NCI-H2171 treated with DMSO at 0.1 percent for 48 hours (cell line): ENCODE measurements around the gene KRTAP7-1.

Experiments
- DNase-seq: peaks from one replicate; lab custom pipeline; 2025; lab: John Stamatoyannopoulos, UW

KRTAP7-1 gene, protein sequence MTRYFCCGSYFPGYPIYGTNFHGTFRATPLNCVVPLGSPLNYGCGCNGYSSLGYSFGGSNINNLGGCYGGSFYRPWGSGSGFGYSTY

DNA sequence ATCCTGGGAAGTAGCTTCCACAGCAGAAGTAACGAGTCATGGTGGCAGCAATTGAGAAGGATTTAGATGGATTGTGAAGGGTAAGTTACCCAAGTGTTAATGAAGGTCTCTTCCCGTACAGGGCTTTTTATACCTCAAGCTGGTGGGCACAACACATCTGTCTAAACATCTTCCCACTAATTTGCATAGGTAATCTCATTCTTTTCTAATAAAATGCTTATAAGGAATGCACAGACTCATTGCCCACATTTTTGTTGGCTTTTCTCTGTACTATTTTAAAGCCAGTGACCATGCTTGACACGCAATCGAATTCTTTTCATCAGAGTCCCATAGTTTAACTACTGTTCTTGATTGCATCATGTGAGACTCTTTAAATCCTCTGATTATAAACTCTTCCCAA, at the start of gene KRTAP7-1:
Gene KRTAP7-1, minus strand, starts transcription at position 101 of the 400 bp plus-strand sequence. Its CDS starts 61 bp downstream, at position 40.
- DNase-seq: no peak

DNA sequence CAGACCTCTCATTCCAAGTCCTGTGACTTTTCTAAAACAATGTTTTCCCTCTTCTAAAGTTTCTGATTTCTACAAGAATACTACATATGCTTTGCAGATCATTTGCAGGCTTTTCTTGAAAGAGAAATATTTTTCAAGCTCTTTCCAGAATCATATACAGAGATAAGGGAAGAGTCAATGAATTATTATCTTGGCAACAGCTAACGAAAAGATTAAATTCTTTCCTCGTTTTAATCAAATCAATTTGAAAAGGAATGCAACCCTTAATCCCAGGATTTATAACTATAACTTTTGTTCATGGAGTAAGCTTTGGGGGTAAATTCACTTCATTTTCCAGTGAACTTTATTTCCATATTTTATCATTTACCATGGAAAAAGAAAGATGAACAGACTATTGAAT, 45.0 kb upstream of the KRTAP7-1 start:
- no peak for DNase-seq

DNA sequence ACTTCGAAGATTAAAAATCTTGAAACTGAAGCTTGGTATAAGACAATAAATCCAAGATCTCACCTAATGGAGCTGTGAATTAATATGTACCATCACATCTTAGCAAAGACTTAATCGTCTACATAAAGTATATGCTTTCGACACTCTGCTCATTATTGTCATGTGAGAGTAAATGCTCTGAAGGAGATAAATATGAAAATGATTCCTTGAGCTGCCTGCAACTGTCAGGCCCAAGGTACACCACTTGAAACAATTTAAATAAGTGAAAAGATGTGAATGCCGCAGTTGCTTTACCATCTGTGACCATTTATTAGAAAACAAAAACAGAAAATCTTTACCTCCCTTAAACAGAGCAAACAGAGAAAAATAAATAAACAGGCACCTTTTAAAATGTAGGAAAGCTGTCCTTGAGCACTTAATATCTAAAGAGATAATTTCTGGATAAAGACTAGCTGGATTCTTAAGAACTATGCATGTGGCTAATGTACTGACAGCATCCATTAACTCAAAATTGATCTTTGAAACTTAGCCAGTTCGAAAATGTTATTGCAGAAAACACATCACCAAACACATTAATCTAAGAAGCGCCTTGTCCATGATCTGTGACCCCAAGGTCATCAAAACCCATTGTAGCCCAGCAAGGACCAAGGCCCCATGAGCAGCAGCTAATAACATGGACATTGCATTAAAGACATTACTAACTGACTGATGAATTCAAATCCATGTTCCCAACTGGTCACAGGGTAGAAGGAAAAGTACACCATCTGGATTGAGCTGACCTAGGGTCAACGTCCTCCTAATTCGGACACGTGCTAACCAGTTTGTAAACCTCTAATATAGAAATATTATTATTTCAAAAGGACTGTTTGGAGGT, 18.3 kb upstream of the KRTAP7-1 start:
- DNase-seq: no peak

DNA sequence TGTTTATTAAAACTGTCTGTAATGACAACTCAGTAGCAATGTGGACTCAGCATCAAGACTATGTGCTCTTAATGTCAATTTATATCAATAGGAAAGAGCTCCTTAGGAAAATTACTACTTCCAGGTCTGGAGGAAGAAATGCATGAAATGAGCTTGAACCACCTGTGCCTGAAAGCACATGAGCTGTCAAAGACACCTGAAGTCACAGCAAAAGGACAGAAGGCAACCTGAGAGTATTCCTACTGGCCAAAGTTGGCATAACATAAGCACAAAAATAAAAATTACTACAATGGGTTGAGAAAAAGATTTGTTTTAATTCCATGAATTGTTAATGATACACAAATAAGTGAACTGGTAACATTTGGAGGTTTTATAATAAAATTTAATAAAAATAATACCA, 13.4 kb upstream of the KRTAP7-1 start:
- DNase-seq: no peak

DNA sequence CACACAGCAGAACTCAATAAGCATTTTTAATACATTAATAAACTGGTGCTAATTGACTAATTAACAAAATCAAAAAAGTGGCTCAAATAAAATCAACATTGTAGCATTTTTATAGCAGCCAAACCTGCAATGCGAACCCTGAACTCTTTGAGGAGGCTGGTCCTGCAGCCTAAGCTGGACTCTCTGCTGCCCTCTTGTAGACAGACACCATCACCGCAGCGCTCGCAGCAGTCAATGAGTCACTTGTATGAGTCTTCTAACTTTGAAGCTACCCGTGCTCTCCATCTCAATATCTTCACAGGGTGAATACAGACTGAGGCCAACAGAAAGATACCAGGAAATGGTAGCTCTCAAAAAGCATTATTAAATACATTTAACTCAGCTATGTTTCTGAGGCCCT, 9.7 kb upstream of the KRTAP7-1 start:
- DNase-seq: peak; percentile 4

DNA sequence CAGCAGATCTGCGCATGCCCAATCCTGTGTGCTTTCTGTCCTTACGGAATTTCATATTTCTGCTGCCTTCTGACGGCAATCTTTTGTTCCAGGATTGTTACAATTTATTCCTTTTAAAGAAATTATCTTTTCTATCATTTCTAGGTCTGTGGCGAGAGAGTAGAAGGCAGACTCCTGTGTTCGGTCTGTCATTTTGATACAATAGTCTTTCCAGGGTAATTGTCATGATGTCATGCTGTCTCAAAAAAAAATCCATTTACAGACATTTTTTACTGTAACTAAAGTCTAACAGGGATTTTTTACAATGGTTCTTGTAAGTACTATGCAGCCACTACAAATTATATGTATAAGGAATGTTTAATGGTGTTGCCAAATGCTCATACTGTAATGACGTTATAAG, 9.0 kb upstream of the KRTAP7-1 start:
- DNase-seq: no peak

DNA sequence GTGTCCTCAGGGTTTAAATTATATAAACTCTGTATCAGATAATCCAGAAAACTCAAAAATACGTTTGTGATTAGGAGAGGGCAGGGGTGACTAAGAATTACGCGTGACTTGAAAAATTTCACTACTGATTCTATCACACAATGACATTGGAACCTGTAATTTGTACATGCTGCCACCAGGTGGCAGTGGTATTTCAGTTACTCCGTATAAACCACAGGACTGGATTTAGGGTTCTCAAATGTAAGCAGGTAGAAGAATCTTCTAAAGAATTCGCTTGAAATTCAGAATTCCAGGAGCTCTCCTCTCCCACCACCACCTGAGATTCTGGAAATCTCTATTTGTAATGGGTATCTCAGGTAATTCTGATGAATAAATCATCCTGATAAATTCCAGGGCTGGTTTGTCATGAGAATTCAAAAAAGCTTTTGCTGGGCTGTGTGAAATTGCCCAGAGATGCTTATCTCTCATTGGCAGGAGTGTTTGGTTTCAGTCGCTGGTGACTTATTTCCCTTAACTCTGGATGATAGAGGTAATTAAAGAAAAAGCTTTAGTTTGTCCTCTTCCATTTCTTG, 1.7 kb upstream of the KRTAP7-1 start:
- no peak for DNase-seq

DNA sequence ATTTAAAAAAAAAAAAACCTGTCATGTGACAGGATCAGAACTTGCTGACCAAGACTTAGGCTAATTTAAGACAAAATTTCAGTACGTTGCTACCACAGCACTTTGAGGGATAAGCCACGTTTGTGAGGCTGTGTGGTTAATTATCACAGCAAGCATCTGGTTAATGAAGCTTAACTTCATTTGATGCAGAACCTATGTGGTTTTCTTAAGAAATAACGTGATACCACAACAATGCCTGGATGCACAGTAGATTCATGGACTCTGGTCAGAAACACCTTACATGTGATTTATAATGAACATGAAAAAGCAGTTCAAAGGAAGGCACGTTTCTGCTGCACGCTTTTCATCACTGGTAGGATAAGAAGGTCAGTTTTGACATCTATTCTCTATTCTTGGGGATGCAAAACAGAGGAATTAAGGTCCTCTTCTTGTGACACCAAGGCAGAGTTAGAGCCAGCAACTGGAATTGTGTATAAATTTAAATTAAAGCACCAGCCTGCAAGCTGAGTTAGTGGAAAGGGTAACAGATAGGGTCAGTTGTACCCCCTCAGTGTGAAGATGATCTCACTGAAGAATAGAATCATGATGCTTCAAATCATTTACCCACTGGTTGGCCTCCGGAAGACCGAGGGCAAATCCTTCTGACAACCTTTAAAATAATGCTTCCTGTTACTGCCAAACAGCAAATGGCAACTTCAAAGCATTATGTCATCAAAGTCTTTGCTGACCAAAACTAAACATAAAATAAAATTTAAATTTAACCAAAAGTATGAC, 10.5 kb downstream of the KRTAP7-1 start:
- no peak for DNase-seq

DNA sequence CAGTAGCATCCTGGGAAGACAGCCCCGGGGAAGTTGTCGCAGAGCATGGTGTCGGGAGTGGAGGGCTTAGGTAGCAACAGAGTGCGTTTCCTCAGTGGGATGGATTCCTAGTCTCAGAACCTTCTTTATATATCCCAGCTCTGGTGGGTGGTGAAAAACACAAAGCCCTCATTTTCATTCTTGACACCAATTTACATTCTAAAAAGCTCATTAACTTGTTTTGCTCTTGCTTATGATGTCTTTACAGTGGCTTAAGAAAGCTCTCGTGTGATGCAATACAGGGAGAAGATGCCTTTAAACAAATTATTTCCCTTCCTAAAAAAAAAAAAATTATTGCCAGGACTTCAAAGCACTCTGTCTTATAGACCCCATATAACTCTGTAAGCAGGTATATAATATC, 16.4 kb downstream of the KRTAP7-1 start, which contains the start of gene KRTAP8-1:
Gene KRTAP8-1, minus strand, starts transcription at position 101 of the 400 bp plus-strand sequence. Its CDS starts 54 bp downstream, at position 47.
- DNase-seq: no peak

DNA sequence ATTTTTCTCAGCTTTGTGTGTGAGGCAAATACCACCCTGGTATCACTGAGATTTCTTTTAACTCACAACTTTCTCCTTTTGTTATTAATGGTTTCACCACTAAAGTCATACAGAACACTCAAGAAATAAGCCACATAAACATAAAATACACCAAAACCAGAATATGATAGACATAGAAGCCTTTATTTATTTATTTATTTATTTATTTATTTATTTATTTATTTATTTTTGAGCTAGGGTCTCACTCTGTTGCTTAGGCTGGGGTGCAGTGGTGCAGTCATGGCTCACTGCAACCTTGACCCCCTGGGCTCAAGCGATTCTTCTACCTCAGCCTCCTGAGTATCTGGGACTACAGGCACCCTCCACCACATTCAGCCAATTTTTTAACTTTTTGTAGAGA, 29.0 kb downstream of the KRTAP7-1 start:
- DNase-seq: no peak

DNA sequence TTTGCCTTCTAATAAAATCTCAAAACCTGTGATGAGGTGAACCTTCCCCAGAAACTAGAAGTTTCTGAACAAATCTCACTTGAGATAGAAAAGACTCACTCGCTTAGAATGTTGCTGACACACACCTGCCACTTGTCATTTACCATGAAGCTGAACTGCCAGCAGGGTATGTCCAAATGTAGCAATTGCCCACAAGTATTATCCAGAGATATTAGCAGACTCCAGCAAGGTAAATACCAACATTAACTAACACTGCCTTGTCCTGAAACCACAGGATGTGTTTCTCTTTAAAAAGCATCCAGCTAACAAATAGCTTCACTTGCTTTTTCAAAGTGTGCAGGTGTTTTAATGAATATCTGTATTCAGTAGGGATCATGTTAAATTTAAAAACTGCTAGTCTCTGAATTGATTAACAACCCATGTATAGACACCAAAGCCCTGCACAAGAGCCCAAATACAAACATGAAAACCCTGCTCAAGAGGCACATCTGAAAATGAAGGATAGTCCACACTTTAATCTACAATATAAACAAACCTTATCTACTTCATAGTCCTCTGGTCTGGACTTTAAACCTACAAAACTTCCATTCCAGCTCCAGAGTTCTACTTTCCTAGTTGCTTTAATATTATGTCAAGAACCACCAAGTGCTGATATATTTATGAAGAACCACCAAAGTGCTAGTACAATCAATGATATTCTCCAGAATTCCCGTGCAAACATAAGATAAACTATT, 35.8 kb downstream of the KRTAP7-1 start:
- DNase-seq: no peak

DNA sequence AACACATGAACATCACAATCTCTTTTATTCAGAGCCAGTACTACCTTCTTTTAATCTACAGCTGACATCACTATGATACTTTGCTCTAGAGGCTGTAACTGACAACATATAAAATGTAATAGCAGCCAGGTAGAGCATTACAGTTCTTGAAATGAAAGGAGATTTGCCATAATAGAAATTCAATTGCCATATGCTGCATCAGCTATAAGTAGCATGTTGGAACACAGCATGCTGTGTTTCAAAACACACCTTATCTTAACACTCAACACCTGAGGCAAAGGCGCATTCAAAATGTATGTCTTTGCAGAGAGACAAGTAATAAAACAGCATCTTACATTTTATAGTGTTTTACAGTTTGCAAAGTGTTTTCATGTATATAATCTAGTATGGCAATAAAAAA, 50.3 kb downstream of the KRTAP7-1 start:
- DNase-seq: no peak
